ENCODE measurements around the gene VPS35. TPM values are rescaled to one million over a fixed set of nuclear protein-coding genes. Genes with fewer than 3 reads are reported as not detected.
A peak's percentile ranks its signal among the peaks of the same experiment; 100 is the strongest.
"Not testable (repeated sequence)": the region's sequence is repeated elsewhere in the genome, so short reads cannot be mapped to it uniquely, and the experiment has no call there.

The VPS35 gene
- total RNA-seq, 1 experiment from 2014 or later = 99.8 TPM

DNA sequence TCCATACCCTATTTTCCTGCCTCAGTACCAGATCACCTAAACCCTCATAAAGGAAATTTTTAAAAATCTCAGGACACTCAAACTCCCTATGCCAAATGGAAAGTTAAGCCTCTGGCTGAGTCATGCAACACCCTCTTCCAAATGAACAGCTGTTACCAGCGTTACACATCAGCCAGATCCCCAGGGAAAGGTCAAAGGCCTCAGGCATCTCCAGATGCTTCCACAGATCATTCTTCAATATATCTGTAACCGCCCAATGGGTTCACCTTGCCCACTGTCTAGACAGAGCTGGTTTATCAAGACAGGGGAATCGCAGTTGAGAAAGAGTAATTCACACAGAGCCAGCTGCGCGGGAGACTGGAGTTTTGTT lies 38.7 kb downstream of the VPS35 start:
- H3K4me3 ChIP-seq = peak overlapping the region; percentile 51
- H3K36me3 ChIP-seq = no peaks in the 10 kb centered on the region
- peak overlapping the region; percentile 99 for H3K27ac ChIP-seq
- no peaks in the 10 kb centered on the region for H3K27me3 ChIP-seq
- H3K9me3 ChIP-seq (replicated peaks) = no peaks in the 10 kb centered on the region
- peak; percentile 96 to 97 for DNase-seq
- peaks cover 26% of the 10 kb centered on the region for H3K4me1 ChIP-seq

DNA sequence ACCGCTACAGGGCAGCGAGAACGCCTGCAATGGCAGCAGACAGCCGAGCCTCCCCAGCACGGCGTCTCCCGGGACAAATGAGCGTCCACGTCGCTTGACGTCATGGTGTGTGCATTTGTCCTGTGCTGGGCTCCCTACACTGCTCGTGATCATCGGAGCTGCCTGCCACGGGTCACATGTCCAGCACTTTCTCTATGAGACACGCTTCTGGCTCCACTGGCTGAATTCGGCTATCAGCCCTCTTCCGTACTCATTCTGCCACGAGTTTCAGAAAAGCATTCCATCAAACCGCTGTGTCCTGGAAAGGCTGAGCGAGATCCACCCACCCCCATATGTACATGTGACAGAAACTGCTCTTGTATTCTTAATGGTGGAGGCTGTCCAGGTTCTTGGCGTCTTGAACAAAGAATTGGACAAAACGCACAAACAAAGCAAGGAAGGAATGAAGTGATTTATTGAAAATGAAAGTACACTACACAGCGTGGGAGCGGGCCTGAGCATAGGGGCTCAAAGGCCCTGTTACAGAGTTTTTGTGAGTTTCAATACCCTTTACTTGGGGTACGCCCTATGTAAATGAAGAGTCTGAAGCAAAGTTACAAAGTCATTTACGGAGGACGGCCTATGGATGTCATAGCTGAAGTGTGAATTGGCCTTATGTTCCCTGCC lies 39.3 kb downstream of the VPS35 start:
- H3K4me1 ChIP-seq = peaks cover 26% of the 10 kb centered on the region
- peak overlapping the region; percentile 51 for H3K4me3 ChIP-seq
- 0 out of 2 replicates have a peak, but pooled peaks cover 2% of the 10 kb centered on the region for H3K9me3 ChIP-seq (replicated peaks)
- peak; percentile 75 to 81 for DNase-seq
- peak overlapping the region; percentile 99 for H3K27ac ChIP-seq
- no peaks in the 10 kb centered on the region for H3K27me3 ChIP-seq
- H3K36me3 ChIP-seq = no peaks in the 10 kb centered on the region

DNA sequence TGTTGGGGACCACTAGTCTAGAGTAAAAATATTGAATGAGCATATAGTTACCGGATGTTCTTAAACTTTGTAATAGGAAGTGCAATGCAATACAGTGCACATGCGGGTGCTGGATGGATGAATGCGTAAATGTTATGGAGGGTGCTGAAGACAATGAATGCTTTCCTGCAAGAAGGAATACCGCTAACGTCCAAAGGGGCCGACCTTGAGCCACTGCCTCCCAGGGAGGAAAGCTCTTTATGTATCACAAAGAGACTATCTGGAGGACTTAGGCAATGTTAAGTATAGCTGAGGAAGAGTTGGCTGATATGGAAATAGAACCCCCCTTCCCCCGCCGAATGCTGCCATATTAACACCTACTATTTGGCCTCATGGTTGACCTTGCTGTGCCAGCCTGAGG lies 40.3 kb downstream of the VPS35 start:
- H3K27ac ChIP-seq = peak overlapping the region; percentile 99; the same call in 1 of the 2 replicates
- H3K4me3 ChIP-seq = no peak overlapping the region
- no peaks in the 10 kb centered on the region for H3K27me3 ChIP-seq
- peaks cover 26% of the 10 kb centered on the region for H3K4me1 ChIP-seq
- no peaks in the 10 kb centered on the region for H3K36me3 ChIP-seq
- peaks cover 8% of the 10 kb centered on the region for H3K9me3 ChIP-seq (replicated peaks)
- no peak for DNase-seq

DNA sequence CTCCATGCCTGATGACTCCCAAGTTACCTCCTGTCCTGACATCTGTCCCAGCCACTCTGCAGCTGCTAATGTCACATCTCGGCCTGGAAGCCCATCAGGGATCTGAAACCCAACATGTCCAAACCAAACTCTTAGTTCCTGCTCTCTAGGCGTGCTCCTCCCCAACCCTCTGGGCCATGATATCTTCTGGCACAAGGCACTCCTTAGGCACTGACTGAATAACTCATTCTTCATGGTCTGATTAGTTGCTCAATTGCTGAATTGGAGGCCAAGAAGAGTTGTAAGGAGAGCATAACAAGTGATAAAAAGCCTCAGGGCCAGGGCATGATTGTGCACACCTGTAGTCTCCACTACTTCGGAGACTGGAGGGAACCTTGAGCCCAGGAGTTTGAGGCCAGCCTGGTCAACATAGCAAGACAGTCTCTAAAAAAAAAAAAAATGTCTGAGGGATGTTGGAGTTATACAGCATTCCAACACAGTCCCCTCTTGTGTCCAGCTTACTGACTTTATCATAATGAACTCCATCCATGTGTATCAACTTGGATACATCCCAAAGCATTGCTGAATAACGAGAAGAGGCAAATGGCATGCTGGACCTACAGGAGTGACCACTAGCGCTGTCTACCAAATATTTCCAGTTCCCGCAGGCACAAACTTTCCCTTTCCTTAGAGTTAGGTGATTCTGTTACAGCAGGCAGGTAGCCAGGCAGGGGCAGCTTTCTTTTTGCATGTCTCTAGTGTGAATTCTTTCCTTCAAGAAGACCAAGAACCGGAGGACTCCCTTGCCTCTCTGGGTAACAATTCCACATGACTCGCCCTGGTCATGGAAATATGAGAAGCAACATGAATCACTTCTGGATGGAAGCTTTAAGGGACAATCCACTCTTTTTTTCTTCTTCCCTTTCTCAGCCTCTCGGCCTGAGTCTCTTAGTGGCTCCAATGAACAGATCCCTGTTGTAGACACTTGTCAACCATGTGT lies 49.7 kb downstream of the VPS35 start:
- Histone ChIP-seq H3K4me1 (no peaks in the 10 kb centered on the region; the same call in 1 of the 2 replicates), H3K4me3 (no peak overlapping the region), H3K36me3 (no peaks in the 10 kb centered on the region), H3K9me3 (replicated peaks) (peaks cover 8% of the 10 kb centered on the region), H3K27me3 (no peaks in the 10 kb centered on the region), H3K27ac (no peak overlapping the region)
- DNase-seq = peak in 1 of 2 experiments; percentile 36

DNA sequence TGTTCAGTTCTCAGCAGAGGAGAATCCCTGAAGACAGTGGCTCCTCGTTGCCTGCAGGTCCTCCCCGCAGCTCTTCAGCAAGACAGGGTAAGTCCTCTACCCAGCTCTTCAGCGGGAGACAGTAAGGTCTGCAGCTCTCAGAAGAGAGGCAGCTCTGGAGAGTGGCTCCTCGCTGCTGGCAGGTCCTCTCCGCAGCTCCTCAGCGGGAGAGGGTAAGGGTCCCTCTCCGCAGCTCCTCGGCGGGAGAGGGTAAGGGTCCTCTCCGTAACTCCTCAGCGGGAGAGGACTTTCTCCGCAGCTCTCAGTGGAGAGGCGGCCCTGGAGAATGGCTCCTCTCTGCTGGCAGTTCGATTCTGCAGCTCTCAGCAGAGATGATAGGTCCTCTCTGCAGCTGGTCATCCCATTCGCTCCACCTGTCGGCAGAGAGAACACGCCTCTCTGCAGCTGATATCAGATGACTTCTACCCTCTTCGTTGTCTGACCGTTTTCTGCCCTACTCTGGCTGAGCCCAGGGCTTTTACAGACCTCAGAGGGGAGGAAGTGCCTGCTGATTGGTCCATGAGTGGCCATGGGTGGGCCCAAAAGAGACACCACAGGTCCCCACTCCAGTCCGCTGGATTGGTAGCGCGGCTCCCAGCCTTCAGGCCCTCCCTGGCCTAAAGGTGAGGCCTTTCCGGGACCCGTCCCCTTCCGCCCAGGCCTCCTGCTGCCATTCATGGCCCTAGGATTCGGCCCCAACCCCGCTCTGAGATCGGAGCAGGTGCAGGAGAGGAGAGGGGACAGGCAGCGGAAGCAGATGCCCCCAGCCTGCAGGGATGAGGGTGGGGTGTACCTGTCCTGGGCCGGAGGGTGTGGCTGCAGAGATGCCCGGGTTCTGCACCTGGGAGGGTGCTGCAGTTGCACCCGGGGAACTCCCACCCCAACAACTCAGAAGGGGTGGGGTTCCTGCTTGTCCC lies 55.9 kb downstream of the VPS35 start:
- Histone ChIP-seq H3K9me3 (replicated peaks) (no peaks in the 10 kb centered on the region), H3K4me3 (peak overlapping the region; percentile 26), H3K27ac (no peak overlapping the region), H3K27me3 (no peaks in the 10 kb centered on the region), H3K36me3 (no peaks in the 10 kb centered on the region), H3K4me1 (0 out of 2 replicates have a peak, but pooled peaks cover 9% of the 10 kb centered on the region)
- peak; percentile 45 to 73 for DNase-seq

DNA sequence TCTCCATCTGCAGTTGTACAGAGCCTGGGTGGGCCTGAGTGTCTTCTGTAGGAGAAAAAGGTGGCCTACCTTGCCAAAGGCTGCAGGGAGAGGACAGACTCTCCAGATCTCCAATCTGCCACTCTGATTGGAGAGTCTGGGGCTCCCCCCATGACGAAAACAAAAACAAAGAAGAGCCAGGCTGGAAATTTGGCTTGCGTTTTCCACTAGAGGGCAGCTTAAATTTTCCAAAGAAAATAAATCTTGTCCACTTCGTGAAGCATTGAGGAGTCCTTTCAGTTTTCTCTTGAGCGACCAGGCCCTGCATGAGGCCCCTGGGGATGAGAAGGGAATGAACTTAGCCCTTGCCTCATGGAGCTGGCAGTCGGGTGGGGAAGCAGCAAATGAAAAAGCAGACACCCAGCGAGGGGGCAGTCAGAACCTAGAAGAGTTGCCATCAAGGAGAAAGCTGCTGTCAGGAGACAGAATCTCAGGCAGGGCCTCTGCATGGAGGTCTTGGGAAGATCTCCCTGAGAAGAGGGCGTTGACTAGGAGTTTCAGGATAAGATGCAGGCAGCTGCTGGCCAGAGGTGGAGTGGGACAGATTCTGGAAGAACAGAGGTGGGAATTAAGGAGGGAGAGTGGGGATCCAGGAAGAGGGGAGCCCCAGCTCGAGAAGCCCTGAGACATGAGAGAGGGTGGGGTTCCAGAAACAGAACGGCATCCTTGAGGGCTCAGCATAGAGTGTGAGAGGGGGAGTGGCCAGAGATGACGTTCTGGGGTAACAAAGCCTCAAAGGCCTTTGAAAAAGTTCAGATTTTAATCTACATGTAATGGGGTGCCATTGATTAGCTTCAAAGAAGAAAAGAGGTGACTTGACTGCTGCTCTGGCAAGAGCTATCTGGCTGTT lies 59.4 kb downstream of the VPS35 start:
- Histone ChIP-seq H3K27me3 (no peaks in the 10 kb centered on the region), H3K4me1 (0 out of 2 replicates have a peak, but pooled peaks cover 9% of the 10 kb centered on the region), H3K27ac (no peak overlapping the region), H3K4me3 (peak overlapping the region; percentile 25), H3K36me3 (no peaks in the 10 kb centered on the region), H3K9me3 (replicated peaks) (no peaks in the 10 kb centered on the region)
- DNase-seq = peak; percentile 26 to 68

DNA sequence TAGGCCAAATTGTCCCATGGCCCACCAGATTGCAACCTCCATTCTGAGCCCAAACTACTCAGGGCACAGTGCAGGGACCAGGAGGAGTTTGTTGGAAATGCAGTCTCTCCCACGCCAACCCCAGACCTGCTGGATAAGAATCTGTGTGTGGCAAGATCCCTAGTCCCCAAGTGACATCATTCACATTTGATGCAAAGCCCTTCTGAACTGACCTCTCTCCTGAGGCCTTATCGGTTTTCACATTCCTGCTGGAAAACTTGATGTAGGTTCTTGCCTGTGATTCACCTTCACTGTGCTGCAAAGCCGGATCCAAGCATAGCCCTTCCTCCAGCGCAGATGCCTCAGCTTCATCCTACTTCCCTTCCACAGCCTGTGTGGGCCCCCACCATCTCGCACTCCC lies 61.2 kb downstream of the VPS35 start:
- Histone ChIP-seq H3K9me3 (replicated peaks) (no peaks in the 10 kb centered on the region), H3K27ac (no peak overlapping the region), H3K4me3 (no peak overlapping the region), H3K27me3 (no peaks in the 10 kb centered on the region), H3K4me1 (0 out of 2 replicates have a peak, but pooled peaks cover 3% of the 10 kb centered on the region), H3K36me3 (no peaks in the 10 kb centered on the region)
- no peak for DNase-seq

DNA sequence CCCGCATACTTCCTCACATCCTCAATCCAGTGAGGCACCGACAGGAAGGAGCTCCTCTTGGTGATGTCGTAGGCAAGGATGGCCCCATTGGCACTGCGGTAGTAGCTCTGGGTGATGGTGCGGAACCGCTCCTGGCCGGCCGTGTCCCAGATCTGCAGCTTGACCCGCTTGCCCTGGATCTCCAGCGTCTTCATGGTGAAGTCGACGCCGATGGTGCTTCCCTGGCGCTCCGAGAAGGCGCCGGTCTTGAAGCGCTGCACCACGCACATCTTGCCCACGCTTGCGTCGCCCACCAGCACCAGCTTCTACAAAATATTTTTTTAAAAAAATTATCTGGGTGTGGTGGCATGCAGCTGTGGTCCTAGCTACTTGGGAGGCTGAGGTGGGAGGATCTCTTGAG lies 62.3 kb downstream of the VPS35 start:
- H3K27me3 ChIP-seq; H3K4me3 ChIP-seq; H3K9me3 ChIP-seq (replicated peaks); H3K4me1 ChIP-seq; H3K36me3 ChIP-seq; H3K27ac ChIP-seq; DNase-seq: not testable (repeated sequence)

DNA sequence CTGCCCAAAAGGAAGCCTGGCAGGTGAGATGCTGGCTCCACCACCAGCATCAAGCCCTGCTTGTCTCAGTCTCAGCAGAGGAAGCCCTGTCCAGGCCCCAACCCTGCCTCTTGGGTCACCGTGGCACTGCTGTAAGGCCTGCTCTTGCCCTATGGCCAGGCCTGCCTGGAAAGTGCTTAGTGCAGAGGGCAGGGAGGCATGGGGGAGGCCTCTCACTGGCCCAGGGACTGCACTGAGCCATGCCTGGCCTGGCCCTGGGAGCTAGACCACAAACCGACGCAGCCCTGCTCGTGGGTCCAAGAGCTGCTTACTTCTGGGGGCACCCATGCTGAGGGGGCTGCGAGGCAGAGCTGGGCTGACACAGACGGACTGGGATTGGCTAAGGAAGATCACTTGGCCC lies 64.1 kb downstream of the VPS35 start:
- not testable (repeated sequence) for H3K36me3 ChIP-seq; H3K4me3 ChIP-seq; H3K9me3 ChIP-seq (replicated peaks); H3K27ac ChIP-seq; H3K27me3 ChIP-seq; DNase-seq
- peaks cover 11% of the 10 kb centered on the region for H3K4me1 ChIP-seq

DNA sequence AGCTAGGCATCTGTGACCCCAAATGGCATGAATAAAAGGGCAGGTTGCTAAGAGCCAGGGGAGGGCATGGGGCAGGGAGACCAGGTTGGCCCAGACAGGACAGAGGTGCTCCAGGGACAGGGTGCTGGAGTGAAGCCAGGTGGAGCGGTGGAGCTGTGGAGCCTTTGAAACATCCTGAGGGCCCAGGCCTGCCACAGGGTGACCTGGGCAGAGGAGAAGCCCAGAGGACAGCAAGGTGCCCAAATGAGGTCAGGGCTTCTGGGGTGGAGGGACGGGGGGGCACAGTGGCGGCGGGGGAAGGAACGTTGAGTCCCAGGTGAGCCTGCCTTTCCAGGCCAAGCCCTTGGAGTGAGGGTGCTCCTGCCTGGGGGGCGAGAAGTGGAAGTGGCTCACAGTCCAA lies 65.3 kb downstream of the VPS35 start:
- DNase-seq; H3K4me3 ChIP-seq; H3K36me3 ChIP-seq; H3K9me3 ChIP-seq (replicated peaks); H3K27me3 ChIP-seq; H3K27ac ChIP-seq: not testable (repeated sequence)
- peaks cover 11% of the 10 kb centered on the region for H3K4me1 ChIP-seq

DNA sequence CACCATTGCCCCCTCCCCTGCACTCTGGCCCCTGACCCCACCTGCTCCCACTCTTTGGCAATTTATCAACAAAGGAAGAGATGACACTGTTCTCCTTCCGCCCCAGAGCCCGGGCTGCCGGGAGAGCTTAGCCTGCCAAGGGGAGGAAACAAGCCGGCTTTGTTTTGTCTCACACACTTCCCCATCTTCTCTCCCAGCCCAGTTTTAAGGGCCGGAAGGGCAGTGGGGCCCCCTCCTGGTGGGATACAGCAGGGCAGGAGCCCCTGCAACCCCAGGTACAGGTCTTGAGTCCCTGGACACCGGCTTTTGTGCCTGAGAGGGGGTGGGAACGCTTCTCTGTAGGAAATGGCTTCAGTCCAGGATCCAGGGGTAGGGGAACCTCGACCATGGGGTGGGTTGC lies 65.7 kb downstream of the VPS35 start:
- DNase-seq = peak in 1 of 2 experiments; percentile 58
- not testable (repeated sequence) for H3K9me3 ChIP-seq (replicated peaks); H3K36me3 ChIP-seq; H3K27me3 ChIP-seq; H3K27ac ChIP-seq; H3K4me3 ChIP-seq
- peaks cover 11% of the 10 kb centered on the region for H3K4me1 ChIP-seq

DNA sequence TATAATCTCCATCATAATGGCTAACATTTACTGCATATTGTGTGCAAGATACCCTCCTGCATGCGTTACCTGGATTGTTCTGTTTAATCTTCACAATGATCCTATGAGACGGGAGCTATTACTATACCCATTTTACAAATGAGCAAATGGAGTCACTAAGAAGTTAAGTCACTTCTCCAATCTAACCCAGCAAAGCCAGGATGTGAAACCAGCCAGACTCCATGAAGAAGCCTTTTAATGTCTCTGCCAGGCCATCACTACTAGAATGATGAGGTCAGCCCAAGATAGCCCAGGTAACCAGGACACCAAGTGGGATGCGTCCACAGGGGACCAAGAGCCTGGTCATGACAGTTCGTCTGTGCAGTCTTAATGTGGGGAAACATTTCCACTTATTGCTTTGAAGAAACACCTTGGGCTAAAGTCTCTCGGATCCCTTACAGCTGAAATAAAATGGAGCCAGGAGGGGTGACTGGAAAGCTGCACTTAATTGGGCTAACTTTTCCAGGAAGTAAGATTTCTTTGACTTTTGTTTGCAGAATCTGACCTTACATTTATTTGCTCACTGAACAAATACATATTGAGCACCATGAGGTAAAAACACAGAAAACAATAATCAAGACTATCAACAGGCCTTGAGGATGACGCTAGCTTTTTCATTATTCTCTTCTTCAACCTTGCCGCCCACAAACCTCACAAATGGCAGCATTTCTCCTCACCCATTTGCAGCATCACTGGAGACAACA lies 66.9 kb downstream of the VPS35 start:
- H3K27ac ChIP-seq = peak overlapping the region; percentile 88
- peaks cover 20% of the 10 kb centered on the region for H3K36me3 ChIP-seq
- H3K27me3 ChIP-seq = no peaks in the 10 kb centered on the region
- no peaks in the 10 kb centered on the region for H3K9me3 ChIP-seq (replicated peaks)
- H3K4me3 ChIP-seq = no peak overlapping the region
- DNase-seq = no peak
- H3K4me1 ChIP-seq = peaks cover 11% of the 10 kb centered on the region

Measured in SJCRH30 (cell line).